Retinal pigment epithelial cell (primary cell): ENCODE data around the gene CD40.

ENCODE experiments used
- DNase-seq: peaks from one replicate; pipeline ENCODE4 v3.0.0-alpha.2; 2010; ENCODE audit warnings: low read depth
- H3K4me3 ChIP-seq: 2 replicates; pipeline ENCODE4 v1.5.1; 2011; ENCODE audit warnings: mild to moderate bottlenecking, low read length, control low read depth, moderate library complexity
- CTCF ChIP-seq: conservative IDR thresholded peaks from 2 replicates; pipeline ENCODE4 v1.5.1; 2011; ENCODE audit warnings: low read depth, low read length, control low read depth, inconsistent platforms

Gene CD40

GRCh38 chr20:46118481-46119020, 437 bp downstream of the CD40 start:
- no peak for TF ChIP-seq CTCF
- no peak for DNase-seq
- peak overlapping the region; percentile 20 for H3K4me3 ChIP-seq

- no peak for DNase-seq
- no peak overlapping the region for H3K4me3 ChIP-seq
- TF ChIP-seq CTCF: no peak
These were observed 973 bp downstream of the CD40 start for GRCh38 chr20:46119028-46119546.

GRCh38 chr20:46119547-46119946, 1.4 kb downstream of the CD40 start:
- no peak for DNase-seq
- H3K4me3 ChIP-seq: no peak overlapping the region
- TF ChIP-seq CTCF: no peak

- no peak for TF ChIP-seq CTCF
- DNase-seq: no peak
- H3K4me3 ChIP-seq: no peak overlapping the region
These were observed 2.0 kb downstream of the CD40 start for GRCh38 chr20:46120136-46120535.

- no peak overlapping the region for H3K4me3 ChIP-seq
- TF ChIP-seq CTCF: no peak
- no peak for DNase-seq
These were observed 3.2 kb downstream of the CD40 start for GRCh38 chr20:46121184-46121930.

GRCh38 chr20:46122071-46122470, 4.0 kb downstream of the CD40 start:
- DNase-seq: no peak
- TF ChIP-seq CTCF: no peak
- no peak overlapping the region for H3K4me3 ChIP-seq
